HG03039 (cell line): ENCODE data around the gene CELF2.

ENCODE experiments used
- ATAC-seq: cut with Tn5 transposase; IDR thresholded peaks from one replicate; pipeline ENCODE4 v1.9.1; 2021; ENCODE audit warnings: mild to moderate bottlenecking, moderate library complexity; ENCODE audit not compliant: unreplicated experiment

CELF2 gene

GRCh38 chr10:11290156-11290890 is 272.7 kb downstream of the CELF2 start:
- ATAC-seq, result no peak

GRCh38 chr10:11292576-11293302 is 275.1 kb downstream of the CELF2 start:
- no peak for ATAC-seq

- no peak for ATAC-seq
Measured at GRCh38 chr10:11293332-11293731, 275.7 kb downstream of the CELF2 start.

- ATAC-seq, result no peak
Measured at GRCh38 chr10:11294831-11295450, 277.3 kb downstream of the CELF2 start.

- no peak for ATAC-seq
Measured at GRCh38 chr10:11295492-11295891, 277.8 kb downstream of the CELF2 start.

GRCh38 chr10:11297136-11297535 is 279.5 kb downstream of the CELF2 start:
- ATAC-seq, result no peak

- no peak for ATAC-seq
Measured at GRCh38 chr10:11298116-11298515, 280.4 kb downstream of the CELF2 start.

- no peak for ATAC-seq
Measured at GRCh38 chr10:11299125-11299524, 281.5 kb downstream of the CELF2 start.

GRCh38 chr10:11300026-11300425 is 282.4 kb downstream of the CELF2 start:
- ATAC-seq, result no peak

- ATAC-seq, result no peak
Measured at GRCh38 chr10:11300563-11300962, 282.9 kb downstream of the CELF2 start.

GRCh38 chr10:11301571-11302111 is 284.0 kb downstream of the CELF2 start:
- ATAC-seq, result no peak

- ATAC-seq, result no peak
Measured at GRCh38 chr10:11302181-11302580, 284.5 kb downstream of the CELF2 start.

GRCh38 chr10:11303361-11304170 is 285.9 kb downstream of the CELF2 start:
- ATAC-seq, result no peak

GRCh38 chr10:11304906-11305585 is 287.4 kb downstream of the CELF2 start:
- ATAC-seq, result no peak

- ATAC-seq, result no peak
Measured at GRCh38 chr10:11305825-11306593, 288.3 kb downstream of the CELF2 start.

GRCh38 chr10:11307004-11307403 is 289.3 kb downstream of the CELF2 start:
- ATAC-seq, result no peak

- no peak for ATAC-seq
Measured at GRCh38 chr10:11307937-11308336, 290.3 kb downstream of the CELF2 start.

- no peak for ATAC-seq
Measured at GRCh38 chr10:11311027-11311426, 293.4 kb downstream of the CELF2 start.

- ATAC-seq, result no peak
Measured at GRCh38 chr10:11313463-11313862, 295.8 kb downstream of the CELF2 start.
